Astrocyte (in vitro differentiated cells and primary cell): ENCODE measurements around the gene ZRANB1. TPM values are rescaled to one million over a fixed set of nuclear protein-coding genes. Genes with fewer than 3 reads are reported as not detected.
A peak's percentile ranks its signal among the peaks of the same experiment; 100 is the strongest.

ENCODE experiments used
- DNase-seq: peaks from one replicate; pipeline ENCODE4 v3.0.0-alpha.2; 2010; ENCODE audit warnings: low read depth
- FAIRE-seq: peaks from 2 replicates; lab custom pipeline; 2011; peaks lifted over from hg19 to GRCh38; lab: Jason Lieb, UNC
- H2AFZ ChIP-seq: 2 replicates; pipeline ENCODE4 v1.6.0; 2012; ENCODE audit warnings: low read depth, low read length, inconsistent platforms
- H3K27ac ChIP-seq: 2 replicates; pipeline ENCODE4 v1.5.1; 2011; ENCODE audit warnings: low read depth, low read length, inconsistent platforms
- H3K27me3 ChIP-seq: 2 replicates; pipeline ENCODE4 v1.6.0; 2011; ENCODE audit warnings: low read length, inconsistent platforms; ENCODE audit not compliant: insufficient read depth
- H3K36me3 ChIP-seq: 2 replicates; pipeline ENCODE4 v1.5.1; 2011; ENCODE audit warnings: low read length, inconsistent platforms; ENCODE audit not compliant: insufficient read depth
- H3K4me1 ChIP-seq: 2 replicates; pipeline ENCODE4 v1.5.1; 2011; ENCODE audit warnings: low read length, inconsistent platforms; ENCODE audit not compliant: insufficient read depth
- H3K4me2 ChIP-seq: 2 replicates; pipeline ENCODE4 v1.6.0; 2012; ENCODE audit warnings: low read length, inconsistent platforms
- H3K4me3 ChIP-seq: 2 replicates; pipeline ENCODE4 v1.5.1; 2011; ENCODE audit warnings: low read depth, mild to moderate bottlenecking, low read length, inconsistent platforms; ENCODE audit not compliant: insufficient read depth
- H3K79me2 ChIP-seq: 2 replicates; pipeline ENCODE4 v1.6.0; 2012; ENCODE audit warnings: mild to moderate bottlenecking, low read length, inconsistent platforms; ENCODE audit not compliant: insufficient read depth
- H3K9ac ChIP-seq: 2 replicates; pipeline ENCODE4 v1.6.0; 2012; ENCODE audit warnings: mild to moderate bottlenecking, low read length, inconsistent platforms
- H3K9me3 ChIP-seq: 2 replicates; pipeline ENCODE4 v1.5.1; 2012; ENCODE audit warnings: low read depth, mild to moderate bottlenecking, low read length, inconsistent platforms; ENCODE audit not compliant: insufficient read depth
- H4K20me1 ChIP-seq: 2 replicates; pipeline ENCODE4 v1.6.0; 2012; ENCODE audit warnings: low read length, inconsistent platforms; ENCODE audit not compliant: insufficient read depth
- H3K27ac Mint-ChIP-seq: one replicate; pipeline ENCODE4 v1.8.0; 2021; ENCODE audit warnings: mild to moderate bottlenecking, mixed read lengths; ENCODE audit not compliant: unreplicated experiment
- H3K27me3 Mint-ChIP-seq: one replicate; pipeline ENCODE4 v1.8.0; 2021; ENCODE audit warnings: low read depth, mixed read lengths; ENCODE audit not compliant: unreplicated experiment
- H3K36me3 Mint-ChIP-seq: one replicate; pipeline ENCODE4 v1.8.0; 2021; ENCODE audit warnings: low read depth, mixed read lengths; ENCODE audit not compliant: unreplicated experiment
- H3K4me1 Mint-ChIP-seq: one replicate; pipeline ENCODE4 v1.8.0; 2021; ENCODE audit warnings: low read depth, mixed read lengths; ENCODE audit not compliant: unreplicated experiment
- H3K4me3 Mint-ChIP-seq: one replicate; pipeline ENCODE4 v1.8.0; 2021; ENCODE audit warnings: mild to moderate bottlenecking, moderate library complexity, mixed read lengths; ENCODE audit not compliant: unreplicated experiment
- H3K9me3 Mint-ChIP-seq: one replicate; pipeline ENCODE4 v1.8.0; 2021; ENCODE audit warnings: mild to moderate bottlenecking, mixed read lengths; ENCODE audit not compliant: unreplicated experiment
- EZH2 ChIP-seq: IDR thresholded peaks from 2 replicates; pipeline ENCODE4 v1.6.1; 2012; ENCODE audit warnings: mild to moderate bottlenecking, low read length, inconsistent platforms; ENCODE audit not compliant: insufficient read depth
- total RNA-seq: library from RNA; stranded (reverse); gene quantifications from 2 replicates; pipeline ENCODE4 v1.2.1, GENCODE V29; 2021
- TF ChIP-seq, protein P1 (sequence below): IDR thresholded peaks from 2 replicates; pipeline ENCODE4 v1.5.1; 2011; ENCODE audit warnings: low read depth, mild to moderate bottlenecking, inconsistent platforms, low read length, moderate library complexity; ENCODE audit not compliant: insufficient read depth

ZRANB1 gene
- total RNA-seq, 1 donor from 2014 or later: 24.9 TPM

DNA sequence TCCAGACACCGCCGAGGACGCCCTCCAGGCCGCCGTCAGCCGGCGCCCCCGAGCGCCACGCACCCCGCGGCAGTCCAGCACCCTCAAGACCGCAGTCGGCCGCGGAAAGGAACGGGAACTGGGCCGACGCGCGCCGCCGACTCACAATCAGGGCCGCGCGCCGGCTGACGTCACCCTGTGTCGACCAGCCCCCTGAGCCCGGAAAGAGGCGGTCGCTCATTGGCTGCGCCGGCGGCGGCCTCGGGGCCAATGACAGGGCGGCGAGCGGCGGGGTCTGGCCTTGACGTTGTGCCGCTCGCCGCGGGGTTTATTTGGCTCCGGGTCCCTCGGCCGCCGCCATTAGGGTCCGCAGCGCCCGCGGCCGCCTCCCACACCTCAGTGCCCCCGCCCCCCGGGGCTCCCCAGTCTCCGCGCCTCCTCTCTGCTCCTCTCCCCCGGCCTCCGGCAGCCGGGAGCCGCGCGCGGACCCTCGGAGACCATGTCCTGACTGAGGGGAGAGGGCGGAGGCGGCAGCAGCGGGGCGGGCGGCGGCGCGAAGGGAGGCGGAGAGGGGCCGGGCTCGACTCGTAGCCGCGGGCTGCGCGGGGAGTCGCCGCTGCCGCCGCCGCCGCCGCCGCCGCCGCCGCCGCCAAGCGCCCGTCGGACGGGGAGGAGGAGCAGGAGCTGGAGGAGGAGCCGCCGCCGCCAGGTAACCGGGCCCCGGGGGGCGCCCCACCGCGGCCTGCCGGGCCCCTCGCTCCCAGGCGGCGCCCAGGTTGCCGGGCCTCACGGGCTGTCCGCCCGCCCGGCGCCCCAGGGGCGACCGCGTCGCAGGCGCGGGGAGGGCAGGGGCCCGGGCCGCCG is 25.1 kb upstream of the ZRANB1 start:
- Mint-ChIP-seq H3K27me3 (peaks cover 7% of the 10 kb centered on the region), H3K4me1 (peaks cover 18% of the 10 kb centered on the region), H3K9me3 (no peaks in the 10 kb centered on the region), H3K27ac (no peak overlapping the region), H3K4me3 (peak overlapping the region; percentile 94), H3K36me3 (peaks cover 2% of the 10 kb centered on the region)
- peaks cover 40% of the 10 kb centered on the region for H4K20me1 ChIP-seq
- peaks cover 13% of the 10 kb centered on the region for H3K4me1 ChIP-seq
- H3K4me2 ChIP-seq: peak overlapping the region; percentile 92
- peak overlapping the region; percentile 84 for H2AFZ ChIP-seq
- peak overlapping the region; percentile 94 for H3K27ac ChIP-seq
- no peaks in the 10 kb centered on the region for H3K36me3 ChIP-seq
- peaks cover 45% of the 10 kb centered on the region for H3K79me2 ChIP-seq
- H3K27me3 ChIP-seq: no peaks in the 10 kb centered on the region
- H3K9me3 ChIP-seq: no peaks in the 10 kb centered on the region
- H3K9ac ChIP-seq: peak overlapping the region; percentile 98
- peak; percentile 86 for DNase-seq
- no peak for FAIRE-seq
- peak overlapping the region; percentile 91 for H3K4me3 ChIP-seq
- no peak for TF ChIP-seq EZH2
- TF ChIP-seq, protein P1, sequence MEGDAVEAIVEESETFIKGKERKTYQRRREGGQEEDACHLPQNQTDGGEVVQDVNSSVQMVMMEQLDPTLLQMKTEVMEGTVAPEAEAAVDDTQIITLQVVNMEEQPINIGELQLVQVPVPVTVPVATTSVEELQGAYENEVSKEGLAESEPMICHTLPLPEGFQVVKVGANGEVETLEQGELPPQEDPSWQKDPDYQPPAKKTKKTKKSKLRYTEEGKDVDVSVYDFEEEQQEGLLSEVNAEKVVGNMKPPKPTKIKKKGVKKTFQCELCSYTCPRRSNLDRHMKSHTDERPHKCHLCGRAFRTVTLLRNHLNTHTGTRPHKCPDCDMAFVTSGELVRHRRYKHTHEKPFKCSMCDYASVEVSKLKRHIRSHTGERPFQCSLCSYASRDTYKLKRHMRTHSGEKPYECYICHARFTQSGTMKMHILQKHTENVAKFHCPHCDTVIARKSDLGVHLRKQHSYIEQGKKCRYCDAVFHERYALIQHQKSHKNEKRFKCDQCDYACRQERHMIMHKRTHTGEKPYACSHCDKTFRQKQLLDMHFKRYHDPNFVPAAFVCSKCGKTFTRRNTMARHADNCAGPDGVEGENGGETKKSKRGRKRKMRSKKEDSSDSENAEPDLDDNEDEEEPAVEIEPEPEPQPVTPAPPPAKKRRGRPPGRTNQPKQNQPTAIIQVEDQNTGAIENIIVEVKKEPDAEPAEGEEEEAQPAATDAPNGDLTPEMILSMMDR: no peak

DNA sequence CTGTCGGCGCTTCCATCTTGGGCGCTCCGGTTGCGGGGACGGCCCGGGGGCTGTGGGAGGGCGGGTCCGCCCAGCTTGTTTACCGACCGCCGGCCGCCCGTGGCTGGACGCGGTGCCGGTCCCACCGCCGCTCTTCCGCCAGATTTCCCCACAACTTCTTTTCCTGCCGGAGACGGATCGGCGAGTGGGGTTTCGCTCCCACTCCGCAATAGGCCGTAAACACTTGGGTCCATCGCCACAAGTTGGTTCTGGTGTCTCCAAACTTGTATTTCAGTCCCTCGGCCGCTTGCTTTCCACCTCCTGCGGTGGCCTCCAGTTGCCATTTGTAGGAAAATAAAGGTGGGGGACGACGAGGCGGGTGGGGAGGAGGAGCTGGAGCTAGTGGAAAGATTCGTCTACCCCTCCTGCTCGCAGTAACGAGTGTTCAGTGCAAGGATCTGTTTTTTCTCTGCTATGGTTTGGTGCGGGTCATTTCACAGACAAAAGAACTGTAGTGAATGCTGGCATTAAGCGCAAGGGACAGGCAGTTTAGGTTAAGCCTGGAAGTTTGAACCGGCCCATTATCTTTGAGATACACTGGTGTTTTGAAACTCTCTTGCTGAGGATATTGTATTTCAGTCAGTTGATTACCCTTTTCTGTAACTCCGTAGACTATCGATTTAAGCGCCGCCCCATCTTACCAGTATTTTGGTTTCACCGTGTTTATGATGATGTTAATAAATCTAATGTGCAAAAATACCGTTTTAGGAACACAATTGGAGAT is 24.3 kb upstream of the ZRANB1 start:
- Histone ChIP-seq H3K4me3 (peak overlapping the region; percentile 84), H3K9me3 (no peaks in the 10 kb centered on the region), H3K27ac (peak overlapping the region; percentile 94), H3K4me1 (peaks cover 10% of the 10 kb centered on the region), H3K36me3 (no peaks in the 10 kb centered on the region), H3K79me2 (peaks cover 52% of the 10 kb centered on the region), H4K20me1 (peaks cover 44% of the 10 kb centered on the region), H3K4me2 (peak overlapping the region; percentile 91), H2AFZ (peak overlapping the region; percentile 67), H3K27me3 (no peaks in the 10 kb centered on the region), H3K9ac (peak overlapping the region; percentile 98)
- peaks cover 3% of the 10 kb centered on the region for H3K27me3 Mint-ChIP-seq
- DNase-seq (peak; percentile 27), FAIRE-seq (no peak)
- H3K9me3 Mint-ChIP-seq: no peaks in the 10 kb centered on the region
- H3K4me1 Mint-ChIP-seq: peaks cover 13% of the 10 kb centered on the region
- TF ChIP-seq EZH2: no peak
- TF ChIP-seq, protein P1: no peak
- H3K27ac Mint-ChIP-seq: peak overlapping the region; percentile 88
- H3K36me3 Mint-ChIP-seq: peaks cover 2% of the 10 kb centered on the region
- H3K4me3 Mint-ChIP-seq: peak overlapping the region; percentile 97
